H1 (cell line): ENCODE measurements around the gene PTPRR. TPM values are rescaled to one million over a fixed set of nuclear protein-coding genes. Genes with fewer than 3 reads are reported as not detected.

Experiments used
- CTCF ChIA-PET: fragments of 300-600 bp; sonication (Branson Sonifier 250); formaldehyde crosslinking; loops from one replicate; lab custom pipeline; 2021; ENCODE audit not compliant: partially characterized antibody; lab: Charles Lee
- POLR2A ChIA-PET: fragments of 300-600 bp; sonication (Branson Sonifier 250); formaldehyde crosslinking; loops from one replicate; lab custom pipeline; 2021; ENCODE audit warnings: inconsistent platforms; ENCODE audit not compliant: partially characterized antibody; lab: Charles Lee
- DNase-seq, 2 experiments: peaks; one replicate each; pipeline versions ENCODE4 v3.0.0 to v3.0.0-alpha.2; 2010 to 2022; ENCODE audit warnings: low spot score in 2 of 2, low read depth in 1 of 2, mixed read lengths in 1 of 2
- FAIRE-seq: peaks from 2 replicates; lab custom pipeline; 2011; peaks lifted over from hg19 to GRCh38; lab: Jason Lieb, UNC
- H2AFZ ChIP-seq: 2 replicates; pipeline ENCODE4 v1.8.1; 2012; ENCODE audit warnings: low read length, inconsistent platforms
- H2AK5ac ChIP-seq: 2 replicates; pipeline ENCODE4 v1.6.1; 2013; ENCODE audit warnings: low read depth, low read length
- H2BK120ac ChIP-seq: replicated peaks from 2 replicates; pipeline ENCODE3; 2013; ENCODE audit warnings: low read depth, low read length, inconsistent platforms
- H2BK12ac ChIP-seq: 2 replicates; pipeline ENCODE4 v1.6.1; 2013; ENCODE audit warnings: low read depth, low read length
- H2BK15ac ChIP-seq: 2 replicates; pipeline ENCODE4 v1.6.1; 2013; ENCODE audit warnings: low read length
- H2BK20ac ChIP-seq: 2 replicates; pipeline ENCODE4 v1.6.1; 2013; ENCODE audit warnings: low read length
- H2BK5ac ChIP-seq: 2 replicates; pipeline ENCODE4 v1.6.1; 2013; ENCODE audit warnings: low read depth, low read length
- H3K14ac ChIP-seq: 2 replicates; pipeline ENCODE4 v1.6.1; 2013; ENCODE audit warnings: inconsistent platforms; ENCODE audit not compliant: insufficient read length
- H3K18ac ChIP-seq: 2 replicates; pipeline ENCODE4 v1.6.1; 2013; ENCODE audit warnings: low read length; ENCODE audit errors: extremely low read depth
- H3K23ac ChIP-seq: 2 replicates; pipeline ENCODE4 v1.6.1; 2013; ENCODE audit warnings: inconsistent platforms; ENCODE audit not compliant: insufficient read length
- H3K23me2 ChIP-seq: 2 replicates; pipeline ENCODE4 v1.6.1; 2013; ENCODE audit warnings: low read depth, low read length
- H3K27ac ChIP-seq: 2 replicates; pipeline ENCODE4 v1.6.1; 2011; ENCODE audit warnings: low read depth, low read length, inconsistent platforms
- H3K27me3 ChIP-seq, 4 experiments: replicated peaks in 1 of 4; 1 replicate in 1 of 4; 2 replicates in 3 of 4; pipeline versions ENCODE4 v1.6.1 to v1.8.1; 2011 to 2013; ENCODE audit warnings: low read length in 3 of 4, mild to moderate bottlenecking in 3 of 4, inconsistent platforms in 2 of 4, mixed read lengths in 2 of 4, moderate library complexity in 1 of 4; ENCODE audit not compliant: control insufficient read depth in 3 of 4, insufficient read depth in 3 of 4; ENCODE audit errors: extremely low read depth in 1 of 4
- H3K36me3 ChIP-seq, 4 experiments: 2 replicates each; pipeline versions ENCODE4 v1.6.1 to v1.8.1; 2011 to 2013; ENCODE audit warnings: mild to moderate bottlenecking in 4 of 4, low read length in 3 of 4, moderate library complexity in 2 of 4, control low read depth in 1 of 4, inconsistent platforms in 1 of 4; ENCODE audit not compliant: insufficient read depth in 4 of 4, control insufficient read depth in 2 of 4
- H3K4ac ChIP-seq: replicated peaks from 2 replicates; pipeline ENCODE3; 2013; ENCODE audit warnings: low read length, low read depth, mixed read lengths, inconsistent platforms; ENCODE audit not compliant: insufficient read length
- H3K4me1 ChIP-seq, 4 experiments: replicated peaks in 1 of 4; 1 replicate in 1 of 4; 2 replicates in 3 of 4; pipeline versions ENCODE4 v1.6.1 to v1.8.1; 2011 to 2013; ENCODE audit warnings: low read length in 3 of 4, inconsistent platforms in 2 of 4, mixed read lengths in 1 of 4; ENCODE audit not compliant: insufficient read depth in 4 of 4, control insufficient read depth in 3 of 4
- H3K4me2 ChIP-seq, 2 experiments: 2 replicates each; pipeline versions ENCODE4 v1.6.1 to v1.8.1; 2011 to 2013; ENCODE audit warnings: low read depth in 2 of 2, low read length in 2 of 2, control low read depth in 1 of 2, inconsistent platforms in 1 of 2, mild to moderate bottlenecking in 1 of 2; ENCODE audit not compliant: insufficient read depth in 1 of 2
- H3K4me3 ChIP-seq, 4 experiments: fragments of 200-600, 300-600 bp in 1 of 4; sonication (generic), shearing (Covaris generic), sonication (Bioruptor Twin) in 1 of 4; 2 replicates each; pipeline versions ENCODE4 v1.5.1 to v1.8.1; 2011 to 2016; ENCODE audit warnings: low read length in 4 of 4, low read depth in 3 of 4, control low read depth in 2 of 4, inconsistent platforms in 2 of 4, mild to moderate bottlenecking in 2 of 4, mixed read lengths in 1 of 4, moderate library complexity in 1 of 4; ENCODE audit not compliant: insufficient read depth in 2 of 4; ENCODE audit errors: extremely low read depth in 1 of 4
- H3K56ac ChIP-seq: replicated peaks from 2 replicates; pipeline ENCODE3; 2013; ENCODE audit warnings: low read depth, mild to moderate bottlenecking, mixed read lengths, low read length, inconsistent platforms; ENCODE audit not compliant: insufficient read length
- H3K79me1 ChIP-seq: 2 replicates; pipeline ENCODE4 v1.6.1; 2013; ENCODE audit warnings: low read depth, low read length, control low read depth
- H3K79me2 ChIP-seq, 2 experiments: 2 replicates each; pipeline versions ENCODE4 v1.6.1 to v1.8.1; 2012 to 2013; ENCODE audit warnings: low read length in 2 of 2, mild to moderate bottlenecking in 2 of 2, inconsistent platforms in 1 of 2; ENCODE audit not compliant: insufficient read depth in 2 of 2, control insufficient read depth in 1 of 2
- H3K9ac ChIP-seq, 4 experiments: replicated peaks in 1 of 4; 1 replicate in 1 of 4; 2 replicates in 3 of 4; pipeline versions ENCODE4 v1.6.1 to v1.8.1; 2011 to 2013; ENCODE audit warnings: low read depth in 3 of 4, low read length in 3 of 4, control low read depth in 2 of 4, mild to moderate bottlenecking in 2 of 4, moderate library complexity in 2 of 4, inconsistent platforms in 1 of 4; ENCODE audit errors: extremely low read depth in 1 of 4
- H3K9me3 ChIP-seq, 2 experiments: 2 replicates each; pipeline versions ENCODE4 v1.6.1 to v1.8.1; 2012 to 2013; ENCODE audit warnings: mild to moderate bottlenecking in 2 of 2, moderate library complexity in 2 of 2, control low read depth in 1 of 2, inconsistent platforms in 1 of 2, low read depth in 1 of 2, low read length in 1 of 2, mixed read lengths in 1 of 2; ENCODE audit not compliant: insufficient read depth in 2 of 2
- H4K20me1 ChIP-seq, 2 experiments: replicated peaks in 1 of 2; 2 replicates each; pipeline versions ENCODE3 to v1.8.1; 2011 to 2013; ENCODE audit warnings: inconsistent platforms in 2 of 2, low read length in 2 of 2, mild to moderate bottlenecking in 1 of 2; ENCODE audit not compliant: insufficient read depth in 2 of 2, control insufficient read depth in 1 of 2
- H4K5ac ChIP-seq: 2 replicates; pipeline ENCODE4 v1.6.1; 2013; ENCODE audit warnings: low read length, low read depth, mixed read lengths, inconsistent platforms; ENCODE audit not compliant: insufficient read length
- H4K8ac ChIP-seq: 2 replicates; pipeline ENCODE4 v1.8.0; 2013; ENCODE audit warnings: mild to moderate bottlenecking, moderate library complexity, low read length, inconsistent platforms; ENCODE audit not compliant: insufficient read depth; ENCODE audit errors: extremely low read depth
- H4K91ac ChIP-seq: replicated peaks from 2 replicates; pipeline ENCODE3; 2013; ENCODE audit warnings: low read length, mixed read lengths, inconsistent platforms; ENCODE audit not compliant: insufficient read length
- ASH2L ChIP-seq: fragments of 200-600, 300-600 bp; sonication (generic); IDR thresholded peaks from one replicate; pipeline ENCODE4 v1.7.1; 2017; ENCODE audit warnings: low read length
- CBX5 ChIP-seq: fragments of 300-800, 300-1000 bp; sonication (generic); IDR thresholded peaks from 2 replicates; pipeline ENCODE4 v1.7.1; 2016; ENCODE audit warnings: antibody characterized with exemption, low read length, low read depth
- CEBPB ChIP-seq: IDR thresholded peaks from 2 replicates; pipeline ENCODE4 v1.6.1; 2012; ENCODE audit warnings: low read depth, low read length
- GTF2F1 ChIP-seq: IDR thresholded peaks from 2 replicates; pipeline ENCODE4 v1.6.1; 2012; ENCODE audit warnings: low read depth, low read length, improper control_type of control experiment, borderline replicate concordance
- HDAC2 ChIP-seq, 2 experiments: fragments of 300-600 bp in 1 of 2; sonication (generic) in 1 of 2; IDR thresholded peaks; 2 replicates each; pipeline ENCODE4 v1.6.1; 2011 to 2012; ENCODE audit warnings: low read depth in 2 of 2, low read length in 2 of 2, mild to moderate bottlenecking in 2 of 2, moderate library complexity in 2 of 2, borderline replicate concordance in 1 of 2, inconsistent platforms in 1 of 2
- KDM5A ChIP-seq: fragments of 200-600 bp; IDR thresholded peaks from 2 replicates; pipeline ENCODE4 v1.7.1; 2012; ENCODE audit warnings: mild to moderate bottlenecking, low read length, inconsistent platforms, mixed read lengths
- RAD21 ChIP-seq, 2 experiments: IDR thresholded peaks in 1 of 2; conservative IDR thresholded peaks in 1 of 2; 2 replicates each; pipeline ENCODE4 v1.6.1; 2011; ENCODE audit warnings: low read depth in 2 of 2, low read length in 2 of 2, improper control_type of control experiment in 1 of 2, inconsistent platforms in 1 of 2, mild to moderate bottlenecking in 1 of 2, moderate library complexity in 1 of 2
- SAP30 ChIP-seq: fragments of 300-600 bp; sonication (generic); IDR thresholded peaks from 2 replicates; pipeline ENCODE4 v1.7.1; 2012; ENCODE audit warnings: low read length, moderate library complexity, mild to moderate bottlenecking, inconsistent platforms; ENCODE audit not compliant: insufficient read depth, insufficient replicate concordance
- SP2 ChIP-seq: IDR thresholded peaks from 2 replicates; pipeline ENCODE4 v1.6.1; 2012; ENCODE audit warnings: mild to moderate bottlenecking, low read length, inconsistent platforms
- YY1 ChIP-seq: IDR thresholded peaks from 2 replicates; pipeline ENCODE4 v1.6.1; 2011; ENCODE audit warnings: low read depth, mild to moderate bottlenecking, low read length
- WGBS, 2 experiments: shearing (Covaris generic) in 1 of 2; methylation state at CpG; one replicate each; pipeline versions ENCODE4 v1.1.6 to v1.1.7; 2013 to 2015; ENCODE audit warnings: low lambda C conversion rate in 2 of 2, mixed read lengths in 2 of 2, inconsistent platforms in 1 of 2, low coverage in 1 of 2, missing lambda C conversion rate in 1 of 2; ENCODE audit not compliant: insufficient replicate concordance in 2 of 2, insufficient coverage in 1 of 2, insufficient read length in 1 of 2; ENCODE audit errors: extremely low coverage in 1 of 2, missing lambda C conversion rate in 1 of 2; 5-methylcytosine and 5-hydroxymethylcytosine counted together
- polyA plus RNA-seq, 7 experiments: library from polyadenylated mRNA; depleted of rRNA in 3 of 7; stranded (reverse) in 5 of 7; unstranded in 2 of 7; fragments of >200 nt in 5 of 7; fragments of 200-250 nt in 2 of 7; gene quantifications; 1 replicate in 5 of 7; 2 replicates in 1 of 7; 4 replicates in 1 of 7; pipeline versions ENCODE4 v1.2.1 to v1.2.3, GENCODE V29; 2011 to 2013; ENCODE audit warnings: missing spikeins in 2 of 7, mixed read lengths in 2 of 7
- total RNA-seq: library from RNA; stranded (reverse); fragmentation: NEBNext Ultra II Directional; extraction: Animal tissue kit (Norgen Biotek cat#: 25700); gene quantifications from 2 replicates; pipeline ENCODE4 v1.2.1, GENCODE V29; 2021

The PTPRR gene
- total and polyA plus RNA-seq, 2 of the 8 experiments (the other 6 are each of a cell fraction or from before 2014, with no cell fraction given) = 0.07 to 0.35 TPM

DNA sequence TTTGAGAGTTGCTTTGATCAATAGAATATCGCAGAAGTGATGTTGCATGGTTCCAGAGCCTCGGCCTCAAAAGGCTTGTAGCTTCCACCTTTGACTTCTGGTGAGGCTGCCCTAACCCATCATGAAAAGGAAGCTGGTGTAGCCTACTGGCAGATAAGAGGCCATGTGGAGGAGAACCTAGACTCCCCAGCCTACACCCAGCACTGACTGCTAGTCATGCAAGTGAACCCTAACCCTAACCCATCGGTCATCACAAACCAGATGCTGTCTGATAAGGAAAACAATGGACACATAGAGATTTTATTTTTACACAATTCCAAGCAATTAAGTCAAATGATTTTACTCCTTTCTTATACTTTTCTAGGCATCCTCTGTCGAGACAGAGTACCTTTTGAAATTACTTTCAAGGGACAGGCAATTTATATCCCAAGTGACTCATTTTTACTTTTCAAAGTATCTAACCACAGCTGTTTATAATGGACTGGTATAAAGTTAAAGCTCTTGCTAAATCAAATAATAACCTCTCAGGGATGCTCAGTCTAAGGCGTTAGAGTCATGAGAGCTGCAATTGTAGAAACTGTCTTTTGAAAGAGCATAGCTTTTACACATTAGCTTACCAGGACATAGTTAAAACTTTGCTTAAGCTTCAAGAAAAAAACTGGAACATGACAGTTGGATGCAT is 300.9 kb downstream of the PTPRR start:
- H2BK20ac ChIP-seq = no peak overlapping the region
- 94% methylated on average over 5 of the region's 5 CpGs; no CpG with 5 or more reads in 1 of the 2 experiments for WGBS, 2 experiments
- no peak overlapping the region for H2BK12ac ChIP-seq
- H2AFZ ChIP-seq = no peak overlapping the region
- H3K23ac ChIP-seq = no peak overlapping the region
- no peak overlapping the region for H3K27ac ChIP-seq
- no peaks in the 10 kb centered on the region for H3K79me1 ChIP-seq
- CTCF ChIA-PET = interaction anchor here (0.6 to 1.8 kb wide), 3 partner anchors 10 to 719 kb away, joined by 3 to 8 read pairs (median 3); no protein-coding TSS in a partner anchor
- no peak overlapping the region for H3K4me3 ChIP-seq
- H4K20me1 ChIP-seq = no peaks in the 10 kb centered on the region
- POLR2A ChIA-PET = interaction anchor here (0.6 kb wide), 1 partner anchor 12 kb away, joined by 3 read pairs; no protein-coding TSS in a partner anchor
- FAIRE-seq (no peak), DNase-seq (no peak)
- no peak overlapping the region for H3K18ac ChIP-seq
- no peak overlapping the region for H3K14ac ChIP-seq
- no peaks in the 10 kb centered on the region for H3K27me3 ChIP-seq
- no peak overlapping the region for H3K9ac ChIP-seq
- H3K9me3 ChIP-seq = no peaks in the 10 kb centered on the region
- H2AK5ac ChIP-seq = no peak overlapping the region
- H4K8ac ChIP-seq = no peak overlapping the region
- H4K91ac ChIP-seq = no peak overlapping the region
- no peak overlapping the region for H2BK120ac ChIP-seq
- H3K56ac ChIP-seq = no peak overlapping the region
- no peaks in the 10 kb centered on the region; the same call in 1 of the 2 replicates for H3K23me2 ChIP-seq
- no peak overlapping the region for H3K4me2 ChIP-seq
- H3K4me1 ChIP-seq = no peaks in the 10 kb centered on the region; a peak in 1 of 7 replicates
- H2BK15ac ChIP-seq = no peak overlapping the region
- no peaks in the 10 kb centered on the region for H3K79me2 ChIP-seq
- H3K36me3 ChIP-seq = no peaks in the 10 kb centered on the region
- no peak overlapping the region for H2BK5ac ChIP-seq
- H4K5ac ChIP-seq = no peak overlapping the region
- no peak overlapping the region for H3K4ac ChIP-seq
- TF ChIP-seq ASH2L (no peak), KDM5A (no peak), RAD21 (IDR thresholded peaks at IDR 0.05 in 1 of 2, conservative IDR thresholded peaks at IDR 0.05 in 1 of 2; ENCODE audit: low read depth in 2 of 2, low read length in 2 of 2) (no peak), SAP30 (no peak), HDAC2 (IDR thresholded peaks at IDR 0.05; ENCODE audit: borderline replicate concordance in 1 of 2, low read depth in 2 of 2, low read length in 2 of 2) (no peak), YY1 (no peak), CEBPB (no peak), GTF2F1 (no peak), SP2 (no peak), CBX5 (no peak)
